ENCODE data around the gene APOBEC2.

- TF ChIP-seq PAX5 (IDR thresholded peaks at IDR 0.05; ENCODE audit: insufficient read depth, low read length, severe bottlenecking): no peak
- TF ChIP-seq POLR2AphosphoS5 (IDR thresholded peaks at IDR 0.05; ENCODE audit: low read depth, low read length): no peak
- TF ChIP-seq SPI1 (IDR thresholded peaks at IDR 0.05; ENCODE audit: low read depth, low read length): no peak
- TF ChIP-seq POLR2A (IDR thresholded peaks at IDR 0.05; ENCODE audit: low read depth, low read length): no peak
- TF ChIP-seq TAF1 (IDR thresholded peaks at IDR 0.05; ENCODE audit: low read depth, low read length): no peak
- TF ChIP-seq POU2F2 (IDR thresholded peaks at IDR 0.05; ENCODE audit: low read depth, low read length): no peak
Observed at GRCh38 chr6:41088451-41088850, 35.4 kb downstream of the APOBEC2 start.

Data from GM12891 (cell line).